DND-41 (cell line): Measurements from ENCODE around the gene OR5L1.

Experiments used
- CTCF ChIP-seq: IDR thresholded peaks from 2 replicates; pipeline ENCODE4 v1.5.1; 2012; ENCODE audit warnings: borderline replicate concordance, low read length, moderate library complexity, mild to moderate bottlenecking; ENCODE audit not compliant: poor library complexity, severe bottlenecking; ENCODE audit errors: extremely low read depth
- EZH2 ChIP-seq: IDR thresholded peaks from 3 replicates; pipeline ENCODE4 v1.6.1; 2012; ENCODE audit warnings: borderline replicate concordance, low read depth, mild to moderate bottlenecking, moderate library complexity, low read length, inconsistent platforms; ENCODE audit not compliant: severe bottlenecking

- TF ChIP-seq CTCF (no peak), EZH2 (no peak)
Observed at GRCh38 chr11:55819330-55819729, 8.2 kb downstream of the OR5L1 start, which contains the start of gene OR5D18.
